GM21515 (cell line): ENCODE results near the gene CDCA4.
"Not testable (repeated sequence)": the region's sequence is repeated elsewhere in the genome, so short reads cannot be mapped to it uniquely, and the experiment has no call there.

Source experiments
- ATAC-seq: cut with Tn5 transposase; IDR thresholded peaks from one replicate; pipeline ENCODE4 v1.9.1; 2021; ENCODE audit not compliant: unreplicated experiment

Gene CDCA4

DNA sequence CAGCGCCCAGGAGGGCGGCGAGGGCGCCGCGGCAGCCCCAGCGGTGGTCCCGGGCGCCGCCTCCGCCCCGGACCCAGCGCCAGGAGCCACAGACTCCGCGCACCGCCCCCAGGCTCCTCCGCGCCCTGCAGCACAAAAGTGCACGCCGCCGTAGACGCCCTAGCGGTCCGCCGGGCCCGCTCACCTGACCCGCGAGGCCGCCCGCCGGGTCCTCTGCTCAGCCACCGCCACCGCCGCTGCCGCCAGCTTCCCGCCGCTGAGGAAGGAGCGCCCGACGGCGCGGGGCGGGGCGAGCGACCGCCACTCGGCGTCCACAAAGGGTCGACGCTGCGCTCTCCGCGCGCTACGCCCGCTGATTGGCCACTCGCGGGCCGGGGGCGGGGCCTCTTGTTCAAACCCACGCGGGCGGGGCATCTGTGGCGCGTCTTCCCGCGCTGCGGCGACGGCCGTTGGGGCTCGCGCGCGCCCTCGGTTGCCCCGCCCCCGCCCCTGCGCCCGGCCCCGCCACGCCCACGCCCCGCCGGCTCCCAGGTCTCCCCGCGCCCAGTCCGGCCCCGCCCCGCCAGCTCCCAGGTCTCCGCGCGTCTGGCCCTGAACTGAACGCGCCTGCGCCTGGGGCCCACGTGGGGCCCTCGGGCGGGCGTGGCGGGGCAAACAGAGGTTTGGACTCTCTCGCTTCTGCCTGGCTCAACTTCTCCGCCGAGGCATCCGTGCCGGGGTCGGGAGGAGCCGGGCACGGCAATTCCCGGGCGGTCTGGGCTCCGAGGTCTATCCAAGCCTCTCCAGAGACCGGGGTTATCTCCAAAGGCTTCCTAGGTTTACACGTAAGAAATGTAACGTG is at the start of gene CDCA4:
Gene CDCA4 (minus strand): TSS at position 269 of the 841 bp plus-strand sequence. CDS start 9,154 bp downstream, outside the sequence.
- peak; percentile 82 for ATAC-seq

DNA sequence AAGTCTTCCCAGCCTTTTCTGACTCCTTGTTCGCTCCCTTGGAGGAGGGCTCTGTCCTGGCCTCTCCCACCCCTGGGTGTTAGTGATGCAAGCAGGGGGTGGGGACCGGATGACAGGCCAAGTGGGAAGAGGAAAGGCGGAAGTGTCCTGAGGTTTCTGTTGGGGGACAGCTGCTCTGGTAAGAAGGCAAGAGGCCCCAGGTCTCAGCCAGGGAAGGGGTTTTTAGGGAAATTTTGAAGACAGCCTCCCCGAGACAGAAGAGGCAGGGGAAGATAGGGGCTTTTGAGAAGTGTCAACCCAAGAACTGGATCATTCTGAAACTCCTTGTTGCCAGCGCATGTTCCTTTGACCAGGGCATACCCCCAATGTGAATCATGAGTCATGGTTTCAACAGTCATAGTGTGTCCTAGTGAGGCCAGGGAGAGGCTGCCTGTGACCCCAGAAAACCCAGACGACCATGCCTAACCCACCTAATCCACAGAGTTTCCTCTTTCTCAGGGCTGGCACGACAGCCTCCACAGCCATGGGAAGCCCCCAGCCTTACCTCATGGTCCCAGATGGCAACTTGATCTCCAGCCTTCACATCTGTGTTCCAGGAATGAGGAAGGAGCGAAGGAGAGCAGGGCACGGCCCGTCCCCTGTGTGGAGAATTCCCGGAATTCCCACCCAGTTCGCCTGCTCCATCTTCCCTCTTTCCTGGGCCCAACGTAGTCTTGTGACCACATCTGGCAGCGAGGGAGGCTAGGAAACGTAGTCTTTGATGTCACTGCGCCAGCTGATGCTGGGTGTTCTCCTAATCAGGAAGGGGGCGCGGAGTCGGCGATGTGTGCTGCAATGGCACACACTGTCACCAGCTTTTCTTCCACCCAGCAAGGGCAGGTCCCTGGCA is 49.2 kb upstream of the CDCA4 start:
- peak; percentile 34 for ATAC-seq

DNA sequence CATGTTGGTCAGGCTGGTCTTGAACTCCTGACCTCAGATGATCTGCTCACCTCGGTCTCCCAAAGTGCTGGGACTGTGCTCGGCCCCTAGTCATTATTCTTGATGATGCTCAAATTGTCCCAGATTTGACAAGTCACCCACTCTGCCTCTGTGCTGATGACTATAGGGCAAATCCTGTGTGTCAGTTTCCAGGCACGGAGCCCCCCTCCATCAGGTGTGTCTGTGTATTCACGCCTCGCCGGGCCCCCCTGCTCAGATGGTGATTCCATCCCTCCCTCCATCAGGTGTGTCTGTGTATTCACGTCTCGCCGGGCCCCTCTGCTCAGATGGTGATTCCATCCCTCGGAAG is 48.6 kb upstream of the CDCA4 start:
- ATAC-seq: no peak

DNA sequence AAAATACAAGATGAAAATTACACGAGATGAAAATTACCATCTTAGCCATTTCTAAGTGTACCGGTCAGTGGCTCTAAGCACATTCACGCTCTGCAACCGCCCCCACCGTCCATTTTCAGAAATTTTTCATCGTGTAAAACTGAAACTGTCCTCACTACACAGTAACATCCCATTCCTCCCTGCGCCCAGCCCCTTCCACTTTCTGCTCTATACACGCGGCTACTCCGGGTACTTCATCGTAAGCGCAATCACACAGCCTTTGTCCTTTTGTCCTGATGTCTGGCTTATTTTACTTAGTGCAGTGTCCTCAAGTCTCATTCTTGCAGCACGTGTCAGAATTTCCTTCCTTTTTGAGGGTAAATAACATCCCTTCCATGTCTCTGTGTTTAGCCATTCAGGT is 47.9 kb upstream of the CDCA4 start:
- ATAC-seq: no peak

DNA sequence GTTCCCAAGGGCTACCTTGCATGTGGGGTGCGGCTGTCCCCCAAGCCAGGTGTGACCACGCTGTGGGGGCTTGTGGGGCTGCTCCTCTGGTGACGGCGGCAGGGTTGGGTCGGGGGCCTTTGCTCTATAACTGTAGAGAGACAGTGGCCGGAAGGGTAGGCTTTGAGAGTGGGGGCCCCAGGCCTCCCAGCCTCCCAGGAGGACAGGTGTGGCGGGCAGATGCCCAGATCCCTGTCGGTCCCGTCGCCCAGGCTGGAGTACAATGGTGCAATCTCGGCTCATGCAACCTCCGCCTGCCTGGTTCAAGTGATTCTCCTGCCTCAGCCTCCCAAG is 47.1 kb upstream of the CDCA4 start:
- no peak for ATAC-seq

DNA sequence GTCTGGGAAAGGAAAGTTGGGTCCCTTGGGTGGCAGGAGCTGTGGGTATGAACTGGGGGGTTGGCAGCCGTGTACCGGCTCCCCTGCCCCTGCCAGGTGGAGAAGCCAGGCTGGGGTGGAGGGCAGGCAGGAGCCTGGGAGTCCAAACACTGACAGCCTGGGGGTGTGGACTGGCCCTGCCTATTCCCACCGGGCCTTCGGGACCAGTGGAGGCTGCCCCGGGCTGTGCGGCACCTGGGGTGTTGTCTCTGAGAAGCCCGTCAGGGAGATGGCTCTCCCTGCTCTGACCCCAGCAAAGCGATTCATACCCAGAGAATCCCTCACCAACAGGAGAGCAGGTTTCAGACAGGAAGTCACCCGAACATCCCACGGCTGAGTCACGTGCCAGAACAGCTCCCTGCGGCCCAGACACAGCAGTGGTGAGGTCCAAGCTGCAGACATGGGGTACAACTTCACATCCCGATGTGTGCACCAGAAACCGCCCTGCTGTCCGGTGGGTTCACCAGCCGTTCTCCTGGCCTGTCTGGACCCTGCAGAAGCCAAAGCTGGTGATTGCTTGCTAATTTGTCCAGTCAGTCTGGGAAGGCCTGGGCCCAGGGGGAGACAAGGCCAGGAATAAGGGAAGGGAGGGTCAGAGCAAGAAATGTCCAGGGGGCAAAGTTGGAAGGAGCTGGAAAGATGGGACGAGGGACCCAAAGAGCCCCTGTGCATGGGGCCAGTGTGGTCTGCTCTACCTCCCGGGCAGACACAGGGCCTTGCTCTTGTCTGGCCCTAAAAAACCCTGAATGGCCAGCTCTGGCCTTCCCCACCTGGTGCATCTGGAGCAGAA is 46.5 kb upstream of the CDCA4 start:
- ATAC-seq: no peak

DNA sequence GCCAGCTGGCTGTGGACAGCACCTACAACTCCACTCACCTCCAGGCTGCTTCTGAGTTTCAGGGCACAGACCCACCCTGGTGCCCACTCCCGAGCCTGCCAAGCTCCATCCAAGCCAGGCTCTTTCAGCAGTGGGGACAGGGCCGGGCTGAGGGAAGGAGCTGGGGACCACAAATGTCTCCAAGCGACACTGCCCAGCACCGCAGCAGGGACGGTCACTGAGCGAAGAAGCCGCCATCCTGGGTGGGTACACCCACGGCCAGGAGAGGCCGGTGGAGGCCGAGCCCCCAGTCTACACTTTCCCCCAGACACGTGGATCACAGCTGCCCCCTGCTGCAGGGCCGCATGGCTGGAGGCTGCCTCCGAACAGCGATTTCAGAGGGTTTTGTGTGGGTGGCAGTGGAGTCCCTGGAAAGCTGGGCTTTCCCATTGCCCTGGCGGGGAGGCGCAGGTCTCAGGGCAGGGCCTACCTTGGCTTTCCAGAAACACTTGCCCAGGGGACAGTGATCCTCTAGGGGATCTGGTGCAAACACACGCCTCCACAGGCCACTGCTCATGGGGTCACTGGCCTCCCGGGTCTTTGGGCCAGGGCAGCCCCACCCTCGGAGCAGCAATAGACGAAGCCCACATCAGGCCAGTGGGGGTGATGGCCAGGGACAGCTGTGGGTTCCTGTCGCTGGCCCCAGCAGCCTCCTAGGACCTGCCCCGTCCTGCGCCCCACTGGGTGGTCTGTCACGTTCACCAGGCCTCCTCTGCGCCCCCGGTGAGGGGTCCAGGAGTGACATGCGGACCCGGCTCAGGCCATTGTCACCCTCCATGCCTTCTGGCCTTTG is 45.6 kb upstream of the CDCA4 start:
- no peak for ATAC-seq

DNA sequence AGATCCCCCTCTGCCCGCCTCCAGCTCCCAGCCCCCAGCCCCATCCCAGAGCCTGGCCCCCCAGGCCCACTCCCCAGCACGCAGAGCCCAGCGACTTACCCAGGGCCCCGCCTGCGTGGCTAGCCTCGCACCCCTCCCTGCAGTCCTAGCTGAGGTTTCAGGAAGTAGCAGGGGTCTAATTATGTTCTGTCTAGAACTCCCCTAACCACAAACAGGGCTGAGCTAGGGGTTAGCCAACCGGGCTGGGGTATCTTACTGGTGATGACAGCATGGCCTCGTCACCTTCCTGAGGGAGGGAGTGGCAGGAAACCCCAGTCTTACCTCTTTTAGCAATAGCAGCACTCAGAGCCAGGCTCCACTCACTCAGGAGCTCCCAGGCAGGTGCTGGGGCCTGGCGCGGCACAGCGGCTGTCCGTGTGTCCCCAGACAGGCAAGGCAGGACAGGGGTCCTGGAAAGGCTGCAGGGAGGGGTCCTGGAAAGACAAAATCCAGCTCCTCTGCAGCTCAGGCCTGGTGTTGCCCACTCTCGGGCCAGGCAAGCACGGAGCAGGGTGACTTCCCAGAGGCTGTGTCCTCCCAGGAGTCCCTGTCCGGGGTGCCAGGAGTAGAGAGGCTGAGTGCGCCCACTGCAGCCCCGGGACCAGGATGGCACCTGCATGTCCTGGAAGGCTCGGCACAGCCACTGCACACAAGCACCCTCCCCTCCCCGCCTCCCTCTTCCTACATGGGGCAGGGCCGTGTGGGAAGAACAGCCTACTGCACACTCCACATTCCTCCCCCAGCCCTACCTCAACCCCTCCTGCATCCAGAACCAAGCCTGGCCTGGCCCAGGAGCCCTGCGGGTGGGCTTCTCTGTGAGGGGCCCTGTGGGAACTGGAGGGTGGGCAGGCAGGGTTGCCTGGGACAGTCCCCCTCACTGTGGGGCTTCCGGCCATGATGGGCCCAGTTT is 44.7 kb upstream of the CDCA4 start, which contains the start of gene GPR132:
Gene GPR132 (minus strand): TSS at position 151 of the 949 bp plus-strand sequence. CDS start 10,010 bp downstream, outside the sequence.
- ATAC-seq: peak; percentile 45

DNA sequence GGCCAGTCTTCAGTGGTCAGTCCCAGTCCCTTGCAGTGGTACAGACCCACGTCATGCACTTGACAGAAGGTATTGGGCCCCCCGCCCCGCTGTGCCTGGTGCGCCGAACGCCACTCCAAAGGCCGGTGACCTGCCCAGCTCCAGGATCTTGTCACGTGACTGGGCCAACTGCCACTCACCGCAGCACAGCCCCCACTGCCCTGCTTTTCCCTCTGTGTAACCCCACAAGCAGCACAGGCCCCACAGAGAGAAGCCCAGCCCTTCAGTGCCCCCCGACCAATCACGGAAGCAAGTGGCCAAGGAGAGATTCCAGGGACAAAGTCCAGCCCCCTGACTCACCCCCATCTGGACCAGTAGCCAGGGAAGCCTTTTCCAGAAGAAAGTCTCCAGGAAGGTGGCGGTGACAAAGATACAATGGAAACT is 43.8 kb upstream of the CDCA4 start:
- no peak for ATAC-seq

DNA sequence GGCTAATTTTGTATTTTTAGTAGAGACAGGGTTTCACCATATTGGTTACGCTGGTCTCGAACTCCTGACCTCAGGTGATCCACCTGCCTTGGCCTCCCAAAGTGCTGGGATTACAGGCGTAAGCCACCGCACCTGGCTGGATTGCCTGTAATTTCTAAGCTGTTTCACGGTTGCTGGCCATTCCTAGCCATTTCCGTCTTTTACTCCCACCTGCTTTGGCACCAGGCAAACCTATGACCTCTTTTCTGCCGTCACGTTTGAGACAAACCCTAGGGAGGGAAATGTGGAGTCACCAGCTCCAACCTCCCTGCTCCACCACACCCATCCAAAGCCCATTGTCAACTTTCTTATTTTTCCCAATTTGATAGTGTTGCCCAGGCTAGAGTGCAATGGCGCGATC is 43.1 kb upstream of the CDCA4 start:
- ATAC-seq: no peak

DNA sequence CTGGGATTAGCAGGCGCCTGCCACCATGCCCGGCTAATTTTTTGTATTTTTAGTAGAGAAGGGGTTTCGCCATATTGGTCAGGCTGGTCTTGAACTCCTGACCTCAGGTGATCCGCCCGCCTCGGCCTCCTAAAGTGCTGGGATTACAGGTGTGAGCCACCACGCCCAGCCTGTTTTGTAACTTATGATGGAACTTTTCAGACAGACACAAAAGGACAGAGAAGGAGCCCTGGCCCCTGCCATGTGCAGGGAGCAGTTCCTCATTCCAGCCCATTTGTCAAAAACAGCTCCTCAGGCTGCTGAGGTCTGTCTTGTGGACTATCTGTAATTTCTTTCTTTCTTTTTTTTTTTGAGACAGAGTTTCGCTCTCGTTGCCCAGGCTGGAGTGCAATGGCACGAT is 42.6 kb upstream of the CDCA4 start:
- ATAC-seq: not testable (repeated sequence)

DNA sequence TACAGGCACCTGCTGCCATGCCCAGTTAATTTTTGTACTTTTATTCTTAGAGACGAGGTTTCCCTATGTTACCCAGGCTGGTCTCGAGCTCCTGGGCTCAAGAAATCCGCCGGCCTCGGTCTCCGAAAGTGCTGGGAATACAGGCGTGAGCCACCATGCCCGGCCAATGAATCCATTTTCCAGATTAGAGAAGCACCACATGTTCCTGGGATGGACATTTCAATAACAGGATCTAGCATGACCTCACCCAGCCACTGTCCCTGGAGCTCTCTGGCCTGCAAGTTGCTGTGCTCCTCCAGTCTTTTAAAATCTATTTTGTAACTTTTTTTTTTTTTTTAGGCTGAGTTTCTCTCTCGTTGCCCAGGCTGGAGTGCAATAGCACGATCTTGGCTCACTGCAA is 42.2 kb upstream of the CDCA4 start:
- ATAC-seq: no peak

DNA sequence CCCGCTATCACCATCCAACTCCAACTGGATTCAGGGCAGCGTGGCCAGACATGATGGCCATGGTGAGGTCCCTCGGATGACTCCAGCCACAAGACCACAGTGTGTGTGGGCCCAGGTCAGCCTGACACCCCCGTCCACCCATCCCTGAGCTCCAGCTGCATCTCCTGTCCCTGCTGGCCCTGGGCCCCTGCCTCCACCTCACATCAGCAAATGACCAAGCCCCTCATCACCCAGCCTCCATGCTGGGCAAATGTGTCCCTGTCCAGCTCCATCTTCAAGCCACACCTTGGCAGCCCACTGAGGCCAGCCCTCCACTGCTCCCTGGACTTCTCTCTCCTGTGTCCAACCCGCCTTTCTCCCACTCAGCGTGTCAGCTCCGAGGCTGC is 41.2 kb upstream of the CDCA4 start:
- no peak for ATAC-seq

DNA sequence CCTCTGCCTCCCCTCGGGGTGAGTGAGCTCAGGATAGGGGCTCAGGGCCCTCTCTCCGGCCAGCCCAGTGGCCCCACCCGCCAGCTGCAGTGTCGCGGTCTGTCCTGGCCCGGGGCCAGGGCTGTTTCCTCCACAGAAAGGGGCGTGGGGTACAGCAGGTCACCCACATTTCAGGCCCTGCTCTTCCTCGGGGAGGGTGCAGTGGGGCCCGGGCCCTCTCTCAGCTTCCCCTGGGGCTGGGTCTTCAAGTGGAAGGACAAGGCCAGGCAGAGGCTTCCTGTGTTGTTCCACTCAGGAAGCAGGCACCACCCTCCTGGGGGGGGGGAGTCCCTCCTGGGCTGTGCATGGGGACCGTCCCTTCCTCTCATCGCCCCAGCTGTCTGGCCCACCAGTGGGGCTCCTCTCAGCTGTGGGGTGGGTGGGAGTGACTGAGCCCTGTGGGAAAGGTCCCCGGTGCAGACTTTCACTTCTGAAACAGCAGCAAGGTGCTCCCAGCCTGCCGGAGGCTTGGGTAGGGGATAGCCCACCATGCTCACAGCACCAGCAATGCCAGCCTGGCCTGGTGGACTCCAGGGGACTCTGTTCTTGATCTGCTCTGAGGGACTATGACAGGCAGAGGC is 40.7 kb upstream of the CDCA4 start:
- no peak for ATAC-seq

DNA sequence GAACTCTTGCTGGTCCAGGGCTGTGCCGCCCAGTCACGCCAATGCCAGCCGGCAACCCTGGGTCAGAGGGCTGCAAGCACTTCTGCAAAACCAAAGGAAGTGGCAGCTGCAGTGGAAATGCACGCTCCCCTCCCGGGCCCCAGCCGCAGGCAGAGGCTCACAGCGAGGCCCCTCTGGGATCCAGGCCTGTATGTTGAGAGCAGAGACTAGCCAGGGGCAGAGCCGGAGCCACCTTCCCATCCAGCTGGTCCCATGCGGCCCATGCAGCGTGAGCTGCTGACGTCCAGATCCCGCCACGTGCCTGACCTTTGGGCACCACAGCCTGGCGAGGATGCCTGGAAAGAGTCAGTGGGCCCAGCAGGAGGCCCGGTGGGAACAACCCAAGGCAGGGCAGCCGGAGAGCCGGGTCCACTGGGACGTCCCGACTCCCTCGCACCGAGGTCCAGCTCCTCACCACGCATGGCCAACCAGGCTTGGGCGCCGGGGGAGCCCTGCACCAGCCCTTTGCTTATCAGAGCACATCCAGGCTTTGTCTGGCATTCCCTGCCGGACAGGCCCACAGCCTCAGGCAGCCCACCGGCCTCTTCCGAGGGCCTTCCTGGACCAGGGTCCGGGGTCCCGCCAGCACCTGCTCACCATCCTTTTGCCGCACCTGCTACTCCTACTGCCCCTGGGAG is 40.0 kb upstream of the CDCA4 start:
- no peak for ATAC-seq

DNA sequence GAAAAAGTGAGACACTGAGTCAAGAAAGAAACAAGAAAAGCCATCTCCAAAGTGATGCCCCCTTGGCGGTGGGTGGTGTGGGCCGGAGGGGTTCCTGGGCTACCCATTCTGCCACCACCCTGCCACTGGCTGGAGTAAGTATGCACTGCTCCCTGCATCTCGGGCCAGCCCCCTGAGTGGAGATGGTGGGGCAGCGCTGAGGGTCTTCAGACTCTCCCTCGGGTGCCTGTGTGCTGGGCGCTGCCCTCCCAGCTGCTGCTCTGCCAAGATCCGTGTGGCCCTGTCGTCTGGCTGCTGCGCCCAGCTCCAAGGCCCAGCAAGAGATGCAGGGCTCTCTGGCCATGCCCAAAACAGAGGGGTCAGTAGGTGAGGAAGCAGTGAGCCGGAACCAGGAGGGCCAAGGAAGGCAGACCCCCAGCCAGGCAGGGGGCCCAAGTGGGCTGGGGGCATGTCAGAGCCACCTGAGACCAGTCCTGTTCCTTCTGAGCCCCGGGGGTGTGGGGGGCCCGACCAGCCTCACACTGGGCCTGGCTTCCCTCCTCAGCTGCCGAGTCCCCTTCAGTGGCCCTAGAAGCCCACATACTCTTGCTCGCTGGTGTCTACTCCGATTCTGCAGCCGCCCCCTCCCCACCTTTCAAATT is 39.2 kb upstream of the CDCA4 start:
- no peak for ATAC-seq

DNA sequence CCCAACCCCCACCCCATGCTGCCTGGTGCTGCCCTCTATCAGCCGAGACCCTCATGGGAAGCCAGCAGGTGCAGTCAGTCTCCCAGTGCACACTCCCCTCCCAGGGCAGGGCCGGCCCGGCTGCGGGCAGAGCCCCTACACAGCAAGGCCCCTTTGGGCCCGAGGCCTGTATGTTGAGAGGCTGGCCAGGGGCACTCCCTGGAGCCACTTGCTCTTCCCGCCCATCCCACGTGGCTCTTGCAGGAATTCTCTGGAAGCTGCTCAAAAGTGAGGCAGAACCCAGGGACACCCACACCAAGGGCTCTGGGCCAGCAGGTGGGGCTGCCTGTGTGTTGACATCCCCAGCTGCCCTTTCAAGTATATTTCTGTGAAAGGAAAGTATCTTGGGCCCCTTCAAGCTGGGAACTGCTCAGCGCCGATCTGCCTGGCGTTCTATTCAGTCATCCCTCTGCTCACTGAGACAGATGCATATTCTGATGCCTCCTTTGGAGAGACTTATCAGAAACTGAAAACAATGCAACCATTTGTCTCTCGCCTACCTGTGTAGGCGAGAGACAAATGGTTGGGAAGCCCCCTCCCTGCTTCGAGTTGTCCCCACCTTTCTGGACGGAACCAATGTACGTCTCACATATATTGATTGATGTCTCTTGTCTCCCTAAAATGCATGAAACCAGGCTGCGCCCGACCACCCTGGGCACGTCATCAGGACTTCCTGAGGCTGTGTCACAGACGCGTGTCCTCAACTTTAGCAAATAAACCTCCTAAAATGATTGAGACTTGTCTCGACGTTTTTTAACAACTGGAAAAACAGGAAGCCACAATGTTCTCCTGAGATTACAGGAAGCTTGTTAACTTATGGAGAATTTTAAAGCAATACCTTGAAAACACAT is 38.4 kb upstream of the CDCA4 start:
- no peak for ATAC-seq
